ENCODE measurements around the gene DOK5. TPM values are rescaled to one million over a fixed set of nuclear protein-coding genes. Genes with fewer than 3 reads are reported as not detected.

Gene DOK5
- total and polyA plus RNA-seq, 9 of the 15 experiments (the other 6 are each of a cell fraction or from before 2014, with no cell fraction given) = not detected

GRCh38 chr20:54491506-54491905 lies 16.1 kb downstream of the DOK5 start:
- Histone ChIP-seq H3K4me3 (no peak overlapping the region), H3K9me1 (ENCODE audit: control insufficient read depth, insufficient read depth, low read length) (no peaks in the 10 kb centered on the region), H3K79me2 (ENCODE audit: control insufficient read depth, insufficient read depth, low read length) (no peaks in the 10 kb centered on the region), H3K9ac (ENCODE audit: insufficient read depth in 1 of 2, low read depth in 2 of 2, low read length in 2 of 2) (no peak overlapping the region), H3K4me1 (replicated peaks in 1 of 2; ENCODE audit: control insufficient read depth in 2 of 2, insufficient read depth in 2 of 2, low read length in 2 of 2) (no peaks in the 10 kb centered on the region), H3K4me2 (ENCODE audit: insufficient read depth, low read length) (no peak overlapping the region), H3K9me3 (replicated peaks; ENCODE audit: control insufficient read depth, insufficient read depth, low read depth, low read length) (no peaks in the 10 kb centered on the region; the same call in 1 of the 2 replicates), H2AFZ (ENCODE audit: low read depth, low read length) (no peak overlapping the region), H4K20me1 (replicated peaks; ENCODE audit: control insufficient read depth, insufficient read depth, low read length) (no peaks in the 10 kb centered on the region), H3K27me3 (ENCODE audit: control insufficient read depth in 2 of 2, insufficient read depth in 2 of 2, low read length in 2 of 2) (no peaks in the 10 kb centered on the region), H3K27ac (ENCODE audit: extremely low read depth, low read depth, low read length) (no peak overlapping the region), H3K36me3 (ENCODE audit: control insufficient read depth, insufficient read depth, low read length) (no peaks in the 10 kb centered on the region)
- ChIA-PET CTCF (ENCODE audit: low intra/inter-chr PET ratio) (no interaction called here), POLR2A (interaction anchor here (0.7 kb wide), 1 partner anchor 854 kb away, joined by 4 read pairs; no protein-coding TSS in a partner anchor)
- intact Hi-C loops (cut with micrococcal nuclease) = no loop called here
- WGBS (ENCODE audit: insufficient coverage, low coverage, missing lambda C conversion rate) = 0% methylated on average over 7 of the region's 7 CpGs
- FAIRE-seq = no peak
- ATAC-seq = no peak
- TF ChIP-seq ZBTB11 (CRISPR knock-in tag; IDR thresholded peaks at IDR 0.05) = peak in 1 of 3 experiments; percentile 78; a peak in 2 of 6 replicates
- TF ChIP-seq, protein P1, sequence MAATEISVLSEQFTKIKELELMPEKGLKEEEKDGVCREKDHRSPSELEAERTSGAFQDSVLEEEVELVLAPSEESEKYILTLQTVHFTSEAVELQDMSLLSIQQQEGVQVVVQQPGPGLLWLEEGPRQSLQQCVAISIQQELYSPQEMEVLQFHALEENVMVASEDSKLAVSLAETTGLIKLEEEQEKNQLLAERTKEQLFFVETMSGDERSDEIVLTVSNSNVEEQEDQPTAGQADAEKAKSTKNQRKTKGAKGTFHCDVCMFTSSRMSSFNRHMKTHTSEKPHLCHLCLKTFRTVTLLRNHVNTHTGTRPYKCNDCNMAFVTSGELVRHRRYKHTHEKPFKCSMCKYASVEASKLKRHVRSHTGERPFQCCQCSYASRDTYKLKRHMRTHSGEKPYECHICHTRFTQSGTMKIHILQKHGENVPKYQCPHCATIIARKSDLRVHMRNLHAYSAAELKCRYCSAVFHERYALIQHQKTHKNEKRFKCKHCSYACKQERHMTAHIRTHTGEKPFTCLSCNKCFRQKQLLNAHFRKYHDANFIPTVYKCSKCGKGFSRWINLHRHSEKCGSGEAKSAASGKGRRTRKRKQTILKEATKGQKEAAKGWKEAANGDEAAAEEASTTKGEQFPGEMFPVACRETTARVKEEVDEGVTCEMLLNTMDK (IDR thresholded peaks at IDR 0.05; ENCODE audit: borderline replicate concordance, insufficient read depth, low read depth, low read length, poor library complexity, severe bottlenecking) = no peak
- in situ Hi-C loops (cut with MboI) = no loop called here
- no TSS peak for BruUV-seq (replicated peaks)
- no peak for DNase-seq (ENCODE audit: extremely low read depth in 1 of 4, low spot score in 3 of 4)

Measured in K562 (cell line).